CD1c-positive myeloid dendritic cell (primary cell): ENCODE data around the gene KCNIP1.

ENCODE experiments used
- DNase-seq: peaks from one replicate; pipeline ENCODE4 v3.0.0-alpha.2; 2016; ENCODE audit errors: extremely low spot score

KCNIP1 gene

DNA sequence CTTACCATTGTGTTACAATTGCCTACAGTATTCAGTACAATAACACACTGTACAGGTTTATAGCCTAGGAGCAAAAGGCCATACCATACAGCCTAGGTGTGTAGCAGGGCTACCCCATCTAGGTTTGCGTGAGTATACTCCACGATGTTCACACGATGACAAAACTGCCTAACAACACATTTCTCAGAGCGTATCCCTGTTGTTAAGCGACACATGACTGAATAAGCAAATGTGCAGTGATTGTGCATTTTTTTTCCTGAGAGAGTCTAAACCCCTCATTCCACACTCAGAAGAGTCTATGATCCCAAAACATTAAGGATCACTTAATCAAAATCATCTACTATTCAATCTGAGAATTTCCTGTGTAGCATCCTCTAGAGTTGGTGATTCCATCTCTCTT, 211.3 kb downstream of the KCNIP1 start:
- no peak for DNase-seq

DNA sequence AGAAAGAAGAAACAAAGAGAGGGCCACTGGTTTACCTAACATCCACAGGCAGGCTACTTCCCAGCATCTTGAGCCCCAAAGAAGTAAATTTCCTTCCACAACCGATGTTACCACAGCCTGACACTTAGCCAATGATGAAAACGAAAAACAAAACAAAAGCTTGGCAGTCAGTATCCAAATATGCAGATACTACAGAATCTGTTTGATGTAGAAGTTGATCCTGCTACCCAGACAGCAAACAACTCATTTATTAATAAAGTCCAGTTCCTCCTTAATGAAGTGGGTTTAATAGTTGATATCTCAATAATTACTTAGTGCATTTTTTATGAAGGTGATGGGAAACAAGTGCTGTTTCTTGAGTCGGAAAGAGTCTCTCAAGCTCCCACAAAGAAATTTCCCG, 212.6 kb downstream of the KCNIP1 start:
- no peak for DNase-seq

DNA sequence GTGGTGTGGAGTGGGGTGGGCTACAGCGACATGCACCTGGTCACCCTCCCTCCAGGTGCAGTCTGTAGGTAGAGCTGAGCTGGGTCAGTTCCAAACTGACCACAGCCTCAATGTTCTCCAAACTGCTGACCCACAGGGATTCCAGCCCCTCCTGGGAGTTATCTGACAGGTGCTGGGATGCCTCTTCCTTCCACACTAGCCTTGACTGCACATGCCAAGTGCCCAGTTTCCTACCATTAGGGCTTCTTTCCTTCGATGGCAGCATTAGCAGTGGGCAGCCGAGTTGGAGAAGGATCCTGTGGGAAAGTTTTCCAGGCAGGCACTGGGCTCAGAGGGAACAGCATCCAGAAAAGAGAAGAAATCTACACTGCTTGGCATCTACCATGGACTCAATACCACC, 215.7 kb downstream of the KCNIP1 start:
- DNase-seq = no peak

DNA sequence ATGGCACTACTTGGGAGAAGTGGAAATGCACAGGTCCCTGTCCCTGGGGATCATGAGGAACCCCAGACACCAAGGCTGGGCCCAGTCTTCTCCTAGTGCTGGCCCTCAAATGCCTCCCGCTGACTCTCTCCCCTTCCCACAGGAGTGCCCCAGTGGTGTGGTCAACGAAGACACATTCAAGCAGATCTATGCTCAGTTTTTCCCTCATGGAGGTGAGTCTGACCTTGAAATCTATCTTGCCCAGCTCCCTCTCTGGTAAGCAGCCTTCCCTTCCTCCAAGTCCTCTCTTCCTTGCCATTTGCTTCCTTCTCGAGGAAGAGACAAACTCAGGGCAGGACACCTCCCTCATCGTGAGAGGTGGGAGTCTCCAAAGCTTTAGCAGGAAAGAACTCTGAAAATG, 216.4 kb downstream of the KCNIP1 start:
- no peak for DNase-seq

DNA sequence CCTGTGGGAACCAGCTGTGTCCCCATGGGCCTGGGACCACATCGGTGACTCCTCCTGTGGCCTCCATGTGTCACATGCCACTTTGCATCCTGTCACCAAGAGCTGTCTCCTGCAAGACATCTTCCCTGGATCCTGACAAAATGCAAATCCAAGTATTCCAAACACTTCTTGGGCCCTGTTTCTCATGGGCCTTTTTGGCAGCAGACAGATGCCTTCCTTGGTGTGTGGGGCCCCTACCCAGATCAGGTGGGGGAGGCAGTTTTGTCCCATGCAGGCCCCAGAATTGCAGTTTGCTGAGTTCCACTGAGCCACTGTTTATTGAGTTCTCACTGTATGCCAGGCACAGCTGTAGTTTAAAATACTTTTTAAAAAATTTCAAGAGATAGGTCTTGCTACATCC, 217.2 kb downstream of the KCNIP1 start:
- DNase-seq = no peak

DNA sequence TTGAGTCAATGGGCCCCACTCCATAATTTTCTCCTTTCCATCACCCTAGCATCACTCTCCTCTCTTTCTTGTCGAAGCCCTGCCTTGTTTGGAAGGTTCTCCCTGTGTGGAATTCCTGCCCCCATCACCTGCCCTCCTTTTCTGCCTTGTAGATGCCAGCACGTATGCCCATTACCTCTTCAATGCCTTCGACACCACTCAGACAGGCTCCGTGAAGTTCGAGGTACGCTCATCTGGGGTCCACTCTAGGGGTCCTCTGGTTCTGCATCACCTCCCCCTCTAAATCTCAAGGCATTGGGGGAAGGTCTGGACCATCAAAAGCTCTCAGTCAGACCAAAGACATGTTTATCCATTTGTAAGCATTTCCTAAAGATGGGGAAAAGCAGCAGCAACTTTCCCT, 217.9 kb downstream of the KCNIP1 start:
- no peak for DNase-seq

DNA sequence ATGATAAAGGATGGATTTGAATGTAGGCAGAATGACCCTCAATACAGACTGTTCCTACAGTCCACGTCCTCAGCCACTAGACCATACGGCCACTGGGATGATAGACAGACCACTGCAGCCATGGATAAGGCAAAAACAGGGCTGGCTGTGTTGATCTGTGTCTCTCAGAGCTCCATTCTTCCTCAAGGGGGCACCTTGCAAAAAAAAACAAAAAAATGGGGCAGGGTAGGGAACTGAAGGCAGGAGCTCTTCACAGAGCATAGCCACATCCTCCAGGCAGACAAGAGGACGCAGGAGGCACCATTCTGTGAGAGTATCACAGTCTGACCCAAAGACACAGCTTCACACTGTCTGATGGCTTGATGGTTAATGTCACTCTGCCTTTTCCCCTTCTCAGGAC, 218.5 kb downstream of the KCNIP1 start:
- DNase-seq = no peak

DNA sequence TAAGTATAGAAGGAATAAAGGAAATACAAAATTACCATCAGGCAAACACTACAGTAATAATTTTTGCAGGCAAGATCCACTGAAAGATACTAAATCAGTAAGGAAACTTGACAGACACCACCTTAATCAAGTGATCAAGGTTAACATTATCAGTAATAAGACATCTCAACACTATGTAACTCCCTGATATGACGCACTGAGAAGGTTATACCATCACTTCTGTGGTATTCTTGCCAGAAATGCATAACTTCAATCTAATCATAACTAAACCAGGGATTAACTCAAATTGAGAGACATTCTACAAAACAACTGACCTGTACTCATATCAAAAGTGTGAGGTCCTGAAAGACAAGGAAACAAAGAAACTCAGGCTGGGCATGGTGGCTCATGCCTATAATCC, 227.2 kb downstream of the KCNIP1 start:
- no peak for DNase-seq

DNA sequence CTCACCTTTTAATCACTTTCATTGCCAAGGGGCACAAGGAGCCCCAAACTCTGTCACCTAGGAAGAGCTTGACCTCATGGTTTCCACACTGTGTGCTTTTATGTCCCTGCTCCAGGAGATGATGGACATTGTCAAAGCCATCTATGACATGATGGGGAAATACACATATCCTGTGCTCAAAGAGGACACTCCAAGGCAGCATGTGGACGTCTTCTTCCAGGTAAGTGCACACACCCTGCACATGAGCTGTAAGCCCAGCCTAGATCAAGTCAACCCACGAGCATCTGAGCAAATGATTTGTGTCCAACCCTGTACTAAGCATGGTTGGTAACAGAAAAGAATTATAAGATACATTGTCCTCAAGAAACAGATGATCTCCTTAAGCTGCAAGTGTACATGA, 228.9 kb downstream of the KCNIP1 start:
- DNase-seq = no peak

DNA sequence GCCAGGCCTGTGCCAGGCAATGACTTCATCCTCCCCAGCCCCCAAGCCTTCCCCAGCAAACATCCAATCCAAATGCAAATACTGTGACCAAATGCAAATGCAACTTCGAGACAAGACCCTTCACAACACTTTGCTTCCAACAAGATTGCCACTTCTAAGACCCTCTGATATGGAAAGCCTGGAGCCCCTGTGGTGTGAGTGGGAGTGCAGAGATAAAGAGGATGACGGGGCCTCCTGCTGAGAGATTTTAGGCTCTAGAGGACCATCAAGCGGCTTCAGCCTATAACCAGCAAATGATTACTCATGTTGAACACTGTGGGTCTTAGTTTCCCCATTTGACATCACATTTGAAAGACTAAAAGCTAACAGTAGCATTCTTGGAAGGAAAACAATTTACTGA, 233.1 kb downstream of the KCNIP1 start:
- no peak for DNase-seq

DNA sequence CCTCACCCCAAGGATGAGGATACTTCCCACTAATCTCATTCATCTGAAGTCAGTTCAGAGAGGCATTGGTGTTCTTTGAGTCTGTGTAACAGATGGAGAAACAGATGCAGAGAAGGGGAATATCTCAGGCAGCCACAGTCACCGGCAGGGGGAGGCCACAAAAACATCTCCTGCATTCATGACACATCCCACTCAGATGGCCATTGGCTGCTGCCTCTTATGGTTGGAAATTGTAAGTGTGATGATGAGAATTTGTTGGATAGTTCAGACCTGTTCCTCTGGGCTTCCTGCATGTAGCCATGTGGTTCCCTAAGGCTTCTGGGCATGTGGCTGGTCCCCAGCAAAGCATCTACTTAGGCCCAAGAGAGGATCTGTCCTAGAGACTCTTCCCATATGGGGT, 233.8 kb downstream of the KCNIP1 start:
- no peak for DNase-seq

DNA sequence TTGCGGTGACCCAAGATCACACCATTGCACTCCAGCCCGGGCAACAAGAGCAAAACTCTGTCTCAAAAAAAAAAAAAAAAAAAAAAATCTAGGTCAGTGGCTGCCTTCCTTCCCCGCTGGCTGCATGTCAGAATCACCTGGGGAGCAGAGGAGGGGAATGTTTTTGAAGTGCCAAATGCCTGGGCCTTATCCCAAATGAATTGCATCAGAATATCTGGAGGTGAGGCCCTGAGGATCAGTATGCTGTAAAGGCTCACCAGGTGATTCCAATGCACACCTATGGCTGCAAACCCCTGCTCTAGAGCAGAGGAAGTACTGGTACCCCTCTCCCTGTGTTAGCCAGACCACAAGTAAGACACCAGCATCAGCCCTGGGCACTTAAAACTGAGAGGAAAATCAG, 235.0 kb downstream of the KCNIP1 start:
- DNase-seq = no peak

DNA sequence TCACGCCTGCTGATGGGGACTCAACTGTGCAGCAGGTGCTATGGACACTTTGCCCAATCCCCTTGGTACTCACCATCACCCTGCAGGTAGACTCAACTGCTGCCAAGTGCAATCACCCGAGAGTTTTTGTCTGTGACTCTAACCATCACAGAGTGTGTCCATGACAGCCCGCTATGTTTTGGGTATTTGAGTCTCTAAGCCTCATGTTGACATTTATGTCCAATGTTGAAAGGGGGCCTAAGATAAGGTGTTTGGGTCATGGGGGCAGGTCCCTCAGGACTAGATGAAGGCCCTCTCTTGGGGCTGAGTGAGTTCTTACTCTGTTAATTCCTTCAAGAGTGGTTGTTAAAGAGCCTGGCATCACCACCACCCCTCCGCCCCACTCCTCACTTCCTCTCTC, 235.6 kb downstream of the KCNIP1 start:
- DNase-seq = no peak

DNA sequence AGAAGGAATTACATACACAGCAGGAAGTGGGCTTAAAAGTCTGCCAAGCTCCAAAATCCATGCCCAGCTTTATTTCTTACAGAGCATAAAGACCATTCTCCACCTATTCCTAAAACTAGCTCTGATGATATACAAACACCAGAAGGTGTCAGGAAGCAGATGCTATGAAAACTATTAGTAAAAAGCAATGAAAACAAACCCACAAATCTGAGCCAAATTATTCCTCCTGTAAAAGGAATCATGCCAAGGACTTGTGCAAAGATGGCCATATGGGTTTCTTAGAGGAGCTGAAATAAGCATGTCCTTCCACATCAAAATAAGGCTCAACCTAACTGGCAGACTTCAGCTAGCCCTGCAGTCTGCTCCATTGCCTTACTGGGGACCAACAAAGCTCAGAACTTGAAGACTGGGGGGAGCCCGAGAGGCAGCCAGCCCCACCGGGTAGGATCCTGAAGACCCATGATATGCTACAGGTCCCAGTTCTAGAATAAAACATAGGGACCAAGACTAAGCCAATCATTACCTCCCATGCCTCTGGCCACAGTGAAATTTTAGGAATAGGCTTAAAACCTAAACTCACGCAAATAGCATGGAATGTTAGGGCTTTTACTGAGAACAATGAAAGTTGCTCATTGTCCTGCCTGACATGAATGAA, 236.9 kb downstream of the KCNIP1 start:
- DNase-seq = no peak

DNA sequence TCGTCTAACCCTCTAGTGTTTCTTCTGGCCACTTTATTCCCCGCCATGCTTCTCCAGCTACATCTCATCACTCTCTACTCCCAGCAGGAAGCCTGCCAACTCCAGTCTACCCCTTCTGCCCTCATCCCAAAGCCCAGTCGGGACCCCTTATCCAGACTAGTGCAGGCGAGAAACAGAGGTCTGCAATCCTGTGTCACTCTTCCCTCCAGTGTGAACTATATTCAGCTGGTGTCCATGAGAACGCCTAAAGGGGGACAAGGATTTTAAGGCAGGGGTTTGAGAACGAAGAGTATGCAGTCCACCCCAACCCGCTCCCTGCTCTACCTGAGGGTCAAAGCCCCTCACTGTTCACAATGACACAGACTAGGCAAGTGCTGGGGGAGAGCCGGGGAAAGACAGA, 238.0 kb downstream of the KCNIP1 start:
- no peak for DNase-seq

DNA sequence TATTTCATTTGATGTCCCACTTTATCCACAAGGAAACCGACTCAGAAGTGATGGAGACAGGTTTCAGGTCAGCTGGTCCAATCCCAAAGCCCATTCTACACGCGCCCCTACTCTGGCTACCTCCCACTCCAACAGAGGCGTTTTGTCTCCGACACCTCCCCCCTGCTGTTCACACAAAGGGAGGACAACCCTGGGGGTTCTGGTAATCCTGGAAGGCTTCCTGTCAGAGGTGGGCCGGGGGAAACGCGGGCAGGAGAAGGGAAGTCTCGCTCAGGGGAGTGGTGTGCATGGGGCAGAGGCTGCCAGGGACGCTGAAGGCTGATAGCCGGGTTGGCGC, 240.0 kb downstream of the KCNIP1 start:
- DNase-seq = no peak

DNA sequence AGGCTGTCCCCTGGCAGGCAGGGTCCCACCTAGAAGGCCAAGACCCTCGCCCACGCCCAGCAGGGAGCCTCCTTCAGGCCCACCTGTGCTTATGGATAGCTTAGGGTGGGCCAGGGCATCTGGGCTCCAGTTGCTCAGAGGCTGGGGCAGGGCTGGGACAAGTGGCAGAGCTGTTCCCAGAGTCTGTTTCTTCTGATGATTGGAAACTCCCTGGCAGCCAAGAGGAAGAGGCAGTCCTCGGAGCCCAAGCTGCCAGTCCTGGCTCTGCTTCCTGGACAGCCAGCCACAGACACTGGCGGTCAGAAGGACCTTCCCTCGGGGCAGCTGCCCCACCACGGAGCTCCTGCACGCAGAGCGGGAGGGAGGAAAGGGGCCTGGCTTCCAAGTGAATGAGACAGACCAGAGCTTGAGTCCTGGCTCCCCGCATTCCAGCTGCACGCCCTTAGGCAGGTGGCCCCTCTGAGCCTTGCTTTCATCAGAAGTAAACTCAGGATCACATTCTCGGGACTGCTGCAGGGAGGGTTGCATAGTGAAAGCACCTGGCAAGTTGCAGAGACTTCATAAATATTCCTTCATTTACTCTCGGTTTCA, 241.8 kb downstream of the KCNIP1 start:
- DNase-seq = no peak

DNA sequence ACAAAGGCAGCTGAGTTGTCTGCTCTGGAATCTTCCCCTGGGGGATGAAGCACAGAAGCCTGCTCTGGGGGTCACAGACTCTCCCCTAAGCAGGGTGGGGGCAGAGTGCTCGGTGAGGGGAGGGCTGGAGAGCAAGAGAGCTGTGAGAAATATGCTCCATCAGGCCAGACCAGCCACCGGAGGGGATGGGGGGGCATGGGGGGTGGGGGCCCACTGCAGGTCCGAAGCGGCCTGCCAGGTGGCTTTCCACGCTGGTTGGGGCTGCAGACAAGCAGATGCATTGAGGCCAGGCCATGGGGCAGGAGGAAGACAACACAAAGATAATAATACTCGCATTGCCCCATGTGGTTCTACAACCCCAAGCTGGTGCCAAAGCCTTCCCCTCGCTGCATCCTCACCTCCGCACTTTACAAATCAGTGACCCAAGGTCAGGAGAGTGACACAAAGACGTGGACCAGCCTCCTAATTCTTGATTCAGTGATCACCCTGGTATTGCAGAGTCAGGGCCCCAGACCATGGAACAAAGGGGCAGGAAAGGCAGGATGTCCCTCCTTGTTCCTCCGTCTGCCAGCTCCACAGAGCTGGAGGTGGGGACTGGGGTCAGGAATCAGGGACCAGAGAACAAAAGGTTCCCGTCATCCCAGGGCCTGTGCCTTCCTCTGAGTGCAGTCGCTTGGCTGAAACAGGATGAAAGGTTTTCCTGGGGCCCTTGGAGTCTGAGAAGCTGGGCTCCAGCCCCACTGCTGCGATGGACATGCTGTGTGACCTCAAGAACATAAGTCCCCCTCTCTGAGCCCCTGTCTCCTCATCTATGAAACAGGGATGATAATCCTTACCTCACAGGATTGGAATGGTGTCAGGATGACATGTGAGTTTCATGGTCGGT, 242.5 kb downstream of the KCNIP1 start:
- DNase-seq = no peak

DNA sequence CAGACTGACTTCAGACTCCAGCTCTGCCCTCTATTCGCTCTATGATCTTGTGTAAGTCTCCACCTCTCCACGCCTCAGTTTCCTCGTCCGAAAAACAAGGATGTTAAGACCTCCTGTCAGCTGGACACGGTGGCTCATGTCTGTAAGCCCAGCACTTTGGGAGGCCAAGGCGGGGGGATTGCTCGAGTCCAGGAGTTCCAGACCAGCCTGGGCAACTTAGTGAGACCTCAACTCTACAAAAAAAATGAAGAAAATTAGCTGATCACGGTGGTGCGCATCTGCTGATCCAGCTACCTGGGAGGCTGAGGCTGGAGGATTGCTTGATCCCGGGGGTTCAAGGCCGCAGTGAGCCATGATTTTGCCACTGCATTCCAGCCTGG, 243.1 kb downstream of the KCNIP1 start:
- DNase-seq = no peak

DNA sequence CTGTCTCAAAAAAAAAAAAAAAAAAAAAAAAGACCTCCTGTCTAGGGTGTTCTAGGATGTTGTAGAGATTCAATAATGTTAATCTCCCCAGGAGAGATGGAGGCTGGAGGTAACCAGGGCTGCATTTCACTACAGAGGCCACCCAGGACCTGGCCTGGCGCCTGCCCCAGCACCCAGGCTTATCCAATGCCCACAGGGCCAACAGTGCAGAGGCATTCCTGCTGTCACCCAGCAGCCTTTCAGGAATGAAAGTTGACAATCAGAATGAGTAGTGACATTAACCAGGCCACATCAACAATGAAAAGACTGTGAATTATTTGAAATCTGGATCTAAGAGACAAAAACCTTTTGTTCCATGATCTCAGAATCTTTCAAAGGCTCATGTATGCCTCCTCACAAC, 243.5 kb downstream of the KCNIP1 start:
- no peak for DNase-seq

DNA sequence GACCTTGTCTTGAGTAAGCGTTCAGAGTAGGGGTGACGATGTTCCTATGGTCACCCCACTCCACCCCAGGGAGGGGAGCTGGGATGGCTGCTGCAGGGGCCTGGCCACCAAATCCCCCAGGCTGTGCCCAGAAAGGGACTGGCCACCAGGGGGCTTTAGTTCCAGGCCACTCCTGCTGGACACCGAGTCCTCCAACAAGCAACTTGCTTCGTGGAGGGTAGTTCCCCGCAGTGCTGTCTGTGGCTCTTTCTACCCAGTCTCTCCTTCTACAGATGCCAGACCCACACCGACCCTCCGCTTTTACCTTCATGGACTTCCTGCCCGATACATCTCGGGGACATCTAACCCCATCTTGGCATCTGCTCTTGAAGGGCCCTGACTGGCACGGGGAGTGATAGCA, 244.0 kb downstream of the KCNIP1 start:
- no peak for DNase-seq

DNA sequence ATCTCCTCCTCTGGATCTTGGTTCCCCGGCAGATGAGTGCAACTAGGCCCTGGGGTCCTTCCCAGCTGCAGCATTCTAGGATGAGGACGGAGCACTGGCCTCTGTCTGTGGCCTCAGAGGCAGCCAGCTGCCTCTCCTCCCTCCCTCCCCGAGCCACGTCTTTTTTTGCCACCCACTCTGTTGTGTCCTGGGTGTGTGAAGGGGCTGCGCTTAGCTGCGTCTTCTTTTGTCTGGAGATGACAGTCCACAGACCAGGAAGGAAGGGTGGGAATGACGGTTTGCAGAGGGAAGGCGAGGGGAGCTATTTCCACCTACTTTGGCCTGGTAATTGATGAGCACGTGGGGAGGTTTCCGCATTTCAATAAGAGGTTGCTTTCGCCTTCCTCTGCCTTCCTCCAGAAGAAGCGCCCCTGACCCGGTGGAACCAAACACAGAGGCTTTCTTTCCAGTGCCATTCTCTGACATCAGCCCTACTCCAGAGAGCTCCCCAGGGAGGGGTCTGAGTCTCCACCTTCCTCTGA, 245.2 kb downstream of the KCNIP1 start:
- DNase-seq = no peak

DNA sequence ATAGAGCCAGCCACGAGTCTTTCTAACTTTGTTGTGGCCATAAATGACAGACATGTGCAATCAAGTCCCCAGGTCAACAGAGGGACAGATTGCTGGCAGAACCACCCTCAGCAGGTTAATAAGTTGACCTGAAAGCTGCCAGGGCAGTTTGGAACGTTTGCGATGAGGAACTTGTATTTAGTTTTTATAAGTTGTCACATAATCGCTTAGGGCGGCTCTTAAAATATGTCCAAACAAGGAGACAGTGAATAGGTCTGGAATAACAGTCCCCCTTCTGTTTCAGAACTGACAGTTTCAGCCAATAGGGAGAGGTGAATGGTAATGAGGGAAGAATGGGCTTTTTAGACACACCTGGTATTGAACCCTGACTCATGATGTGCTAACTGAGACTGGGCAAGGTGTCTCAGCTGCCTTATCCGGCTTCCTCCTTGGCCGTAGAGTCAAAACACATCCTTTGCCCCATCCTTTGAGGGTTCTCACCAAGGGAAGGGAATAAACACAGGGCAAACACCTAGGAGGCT, 246.2 kb downstream of the KCNIP1 start:
- no peak for DNase-seq
